ENCODE data around the gene C4orf54.

The C4orf54 gene

DNA sequence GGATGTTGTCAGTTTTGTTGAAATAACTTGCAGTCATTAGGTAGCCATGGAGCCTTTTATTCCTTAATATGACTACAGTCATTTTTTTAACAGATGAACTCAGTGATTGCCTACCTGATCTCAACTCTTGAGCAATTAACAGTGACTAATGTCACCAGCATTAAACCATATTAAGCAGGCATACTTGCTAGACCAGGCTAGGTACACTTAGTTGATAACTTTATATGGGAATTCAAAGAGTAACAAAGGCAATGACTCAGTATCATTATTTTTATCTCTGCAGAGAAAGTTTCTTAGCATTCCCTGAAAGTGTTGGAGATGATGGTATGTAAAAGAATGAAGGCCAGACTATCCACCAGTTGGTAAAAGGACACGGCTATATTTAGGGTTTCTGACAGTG lies at the start of gene C4orf54:
C4orf54 (minus strand) TSS at position 31 of the 400 bp plus-strand sequence. CDS start 3,180 bp downstream, outside the sequence.
- DNase-seq (ENCODE audit: low read depth in 2 of 2) = no peak

DNA sequence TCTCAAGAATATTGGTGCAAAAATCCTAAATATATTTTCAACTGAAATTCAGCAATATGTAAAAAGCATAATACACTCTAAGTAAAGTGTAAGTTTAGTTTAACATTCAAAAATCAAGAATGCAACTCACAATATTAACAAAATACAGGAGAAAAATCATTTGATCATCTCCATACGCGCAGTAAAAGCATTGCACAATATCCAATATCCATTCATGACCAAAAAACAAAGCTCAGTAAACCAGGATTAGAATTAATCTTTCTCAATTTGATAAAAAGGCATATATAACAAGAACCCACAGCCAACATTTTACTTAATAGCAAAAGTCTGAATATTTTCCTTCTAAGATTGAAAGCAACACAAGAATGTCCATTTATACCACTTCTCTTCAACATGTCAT lies 48.3 kb upstream of the C4orf54 start:
- no peak for DNase-seq (ENCODE audit: low read depth in 2 of 2)

DNA sequence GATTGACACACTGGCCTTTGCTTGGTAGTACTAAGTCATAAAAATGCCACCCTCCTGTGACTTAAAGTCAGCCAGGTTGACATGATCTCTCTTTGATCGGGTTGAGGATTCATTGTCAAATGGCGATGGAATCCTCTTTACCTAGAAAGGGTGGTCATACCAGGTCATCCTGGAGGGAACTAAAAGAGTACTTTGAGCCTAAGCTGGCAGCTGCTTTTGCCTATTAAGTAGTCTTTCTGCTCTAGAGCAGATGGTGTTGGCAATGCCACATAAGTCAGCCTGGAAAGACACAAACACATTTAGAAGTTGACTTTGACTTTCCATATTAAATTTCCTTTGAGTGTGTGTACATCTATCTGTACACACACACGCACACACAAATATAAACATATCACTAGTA lies 39.2 kb upstream of the C4orf54 start:
- DNase-seq (ENCODE audit: low read depth in 2 of 2) = no peak

DNA sequence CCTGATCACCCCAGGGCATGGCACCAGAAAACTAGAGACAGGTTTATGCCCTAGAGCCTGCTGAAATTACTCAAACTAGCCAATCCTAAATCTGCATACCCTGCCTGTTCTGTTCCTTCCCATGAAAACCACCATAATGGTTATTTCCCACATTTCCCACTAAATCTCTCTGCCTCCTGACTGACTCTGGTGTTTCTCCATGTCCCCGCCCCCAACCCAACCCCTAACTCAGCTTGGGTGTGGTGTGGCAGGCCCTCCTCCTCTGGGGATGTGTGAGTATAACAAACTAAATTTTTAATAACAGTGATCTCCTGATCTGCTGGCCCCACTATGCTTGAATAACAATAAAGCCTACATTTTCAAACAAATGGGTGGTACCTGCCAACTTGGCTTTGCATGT lies 35.5 kb upstream of the C4orf54 start:
- no peak for DNase-seq (ENCODE audit: low read depth in 2 of 2)

DNA sequence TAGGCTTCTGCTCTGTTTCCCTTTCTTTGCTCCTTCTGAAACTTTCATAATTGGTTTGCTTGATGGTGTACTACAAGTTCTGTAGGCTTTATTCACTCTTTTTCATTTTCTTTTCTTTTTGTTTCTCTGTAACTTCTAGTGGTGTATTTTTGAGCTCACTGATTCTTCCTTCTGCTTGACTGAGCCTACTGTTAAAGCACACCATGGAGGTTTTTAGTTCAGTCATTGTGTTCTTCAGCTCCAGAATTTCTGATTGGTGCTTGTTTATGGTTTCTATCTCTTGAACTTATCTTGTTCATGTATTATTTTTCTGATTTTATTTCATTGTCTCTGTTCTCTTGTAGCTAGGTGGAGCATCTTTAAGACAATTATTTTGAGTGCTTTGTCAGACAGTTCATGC lies 33.4 kb upstream of the C4orf54 start:
- DNase-seq (ENCODE audit: low read depth in 2 of 2) = no peak

DNA sequence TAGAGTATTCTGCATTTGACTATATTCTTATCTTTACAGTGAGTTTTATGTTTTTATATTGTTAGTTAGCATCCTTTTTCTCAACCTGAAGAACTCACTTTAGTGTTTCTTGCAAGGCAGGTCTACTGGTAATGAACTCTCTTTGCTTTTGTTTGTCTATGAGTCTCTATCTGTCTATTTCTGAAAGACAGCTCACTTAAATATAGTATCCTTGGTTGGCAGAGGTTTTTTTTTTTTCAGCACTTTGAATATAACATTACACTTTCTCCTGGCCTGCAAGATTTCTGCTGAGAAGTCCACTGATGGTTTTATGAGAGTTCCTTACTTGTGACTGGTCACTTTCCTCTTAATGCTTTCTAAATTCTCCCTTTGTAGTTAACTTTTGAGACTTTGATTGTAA lies 32.8 kb upstream of the C4orf54 start:
- DNase-seq (ENCODE audit: low read depth in 2 of 2) = no peak

DNA sequence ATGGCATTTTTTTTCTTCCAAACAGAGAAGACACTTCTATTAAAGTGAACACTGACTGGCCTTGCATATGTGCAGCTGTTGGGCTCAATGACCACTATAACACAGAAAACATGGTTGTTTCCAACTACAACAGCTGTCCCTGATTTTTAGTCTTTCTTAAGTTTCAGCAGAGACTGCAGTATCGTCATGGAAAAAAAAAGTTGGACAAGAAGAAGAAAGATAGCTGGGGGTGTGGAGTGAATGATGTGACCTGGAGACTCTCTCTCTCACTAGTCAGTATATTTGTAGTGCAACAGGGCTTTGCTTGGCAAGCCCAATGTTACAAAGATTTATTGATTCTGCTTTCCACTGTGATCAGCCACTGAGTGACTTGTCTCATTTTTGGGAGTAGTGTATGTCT lies 29.5 kb upstream of the C4orf54 start:
- DNase-seq (ENCODE audit: low read depth in 2 of 2) = no peak

DNA sequence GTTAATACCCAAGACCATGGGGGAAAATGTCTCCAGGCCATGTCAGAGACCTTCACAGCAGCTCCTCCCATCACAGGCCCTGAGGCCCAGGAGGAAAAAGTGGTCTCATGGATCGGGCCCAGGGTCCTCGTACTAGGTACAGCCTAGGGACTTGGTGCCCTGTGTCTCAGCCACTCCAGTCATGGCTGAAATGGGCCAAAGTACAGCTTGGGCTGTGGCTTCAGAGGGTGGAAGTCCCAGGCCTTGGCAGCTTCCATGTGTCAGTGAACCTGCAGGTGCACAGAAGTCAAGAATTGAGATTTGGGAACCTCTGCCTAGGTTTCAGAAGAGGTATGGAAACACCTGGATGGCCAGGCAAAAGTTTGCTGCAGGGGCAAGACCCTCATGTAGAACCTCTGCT lies 27.6 kb upstream of the C4orf54 start:
- DNase-seq (ENCODE audit: low read depth in 2 of 2) = no peak

DNA sequence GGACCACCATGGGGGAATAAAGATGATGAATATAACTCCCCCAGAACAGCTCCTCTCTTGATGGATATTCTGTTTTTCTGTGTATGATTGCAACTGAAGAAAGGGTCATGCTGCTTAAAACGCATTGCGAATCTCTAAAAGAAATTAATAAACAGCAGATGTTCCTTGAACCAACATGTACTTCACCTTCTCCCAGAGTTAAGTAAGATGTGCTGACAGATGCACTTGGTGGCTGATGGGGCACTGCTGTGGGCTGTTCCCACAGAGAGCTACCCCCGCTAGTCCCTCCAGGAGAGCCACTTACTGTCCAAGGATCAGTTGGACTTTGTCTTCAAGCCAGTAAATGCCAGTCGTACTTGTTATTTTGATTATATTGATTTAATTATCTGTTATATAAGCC lies 26.3 kb upstream of the C4orf54 start:
- no peak for DNase-seq (ENCODE audit: low read depth in 2 of 2)

DNA sequence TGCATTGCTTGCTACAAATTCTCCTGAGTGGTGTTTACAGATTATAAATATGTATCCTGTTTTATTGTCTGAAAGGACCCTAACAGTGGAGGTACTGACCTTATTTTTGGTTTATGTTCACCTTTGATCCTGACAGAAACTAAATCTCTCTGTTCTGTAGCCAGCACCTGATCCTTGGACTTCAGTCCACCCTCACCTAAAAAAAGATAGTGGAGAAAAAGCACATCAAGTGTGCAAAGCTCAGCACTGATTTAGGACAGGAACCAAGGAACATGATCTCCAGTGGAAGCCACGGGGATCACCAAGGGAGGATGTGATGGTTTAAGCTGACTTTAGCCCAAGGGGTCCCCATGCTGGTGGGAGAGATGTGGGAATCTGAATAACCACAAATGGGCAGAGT lies 22.3 kb upstream of the C4orf54 start:
- DNase-seq (ENCODE audit: low read depth in 2 of 2) = no peak

DNA sequence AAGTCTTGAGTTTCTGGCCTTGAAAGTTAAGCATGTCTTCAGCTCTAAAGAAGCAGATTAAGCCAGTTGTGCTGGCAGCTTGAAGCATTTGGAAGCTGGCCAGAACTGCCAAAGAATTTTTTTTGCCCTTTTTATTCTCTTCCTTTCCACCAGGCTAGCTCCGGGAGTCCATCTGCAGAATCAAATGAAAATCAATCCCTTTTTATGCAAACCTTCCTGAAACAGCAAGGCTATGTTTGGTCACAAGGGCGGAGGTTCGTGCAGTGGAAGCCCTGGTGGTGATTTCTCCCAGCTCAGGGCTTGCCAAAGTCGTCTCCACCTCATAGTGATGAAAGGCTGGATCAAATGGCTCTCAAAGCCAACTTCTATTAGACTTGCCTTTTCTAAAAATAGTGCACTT lies 21.6 kb upstream of the C4orf54 start:
- DNase-seq (ENCODE audit: low read depth in 2 of 2) = no peak

DNA sequence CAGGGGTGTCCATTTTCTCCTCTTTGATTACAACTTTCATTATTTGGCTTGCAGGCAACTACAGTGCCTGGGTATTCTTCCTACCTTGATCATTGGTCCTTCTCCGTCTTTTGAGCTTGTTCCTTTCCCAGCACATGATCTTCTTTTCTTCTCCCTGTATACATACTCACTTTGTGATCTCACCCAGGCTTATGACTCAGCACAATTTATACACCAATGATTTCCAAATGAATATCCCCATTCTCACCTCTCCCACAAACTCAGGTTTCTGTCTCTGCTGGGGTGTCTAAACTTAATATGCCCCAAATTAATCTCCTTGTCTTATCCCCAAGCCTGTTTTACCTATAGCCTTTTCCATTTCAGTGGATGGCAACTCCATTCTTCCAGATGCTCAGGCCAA lies 19.5 kb upstream of the C4orf54 start:
- no peak for DNase-seq (ENCODE audit: low read depth in 2 of 2)

DNA sequence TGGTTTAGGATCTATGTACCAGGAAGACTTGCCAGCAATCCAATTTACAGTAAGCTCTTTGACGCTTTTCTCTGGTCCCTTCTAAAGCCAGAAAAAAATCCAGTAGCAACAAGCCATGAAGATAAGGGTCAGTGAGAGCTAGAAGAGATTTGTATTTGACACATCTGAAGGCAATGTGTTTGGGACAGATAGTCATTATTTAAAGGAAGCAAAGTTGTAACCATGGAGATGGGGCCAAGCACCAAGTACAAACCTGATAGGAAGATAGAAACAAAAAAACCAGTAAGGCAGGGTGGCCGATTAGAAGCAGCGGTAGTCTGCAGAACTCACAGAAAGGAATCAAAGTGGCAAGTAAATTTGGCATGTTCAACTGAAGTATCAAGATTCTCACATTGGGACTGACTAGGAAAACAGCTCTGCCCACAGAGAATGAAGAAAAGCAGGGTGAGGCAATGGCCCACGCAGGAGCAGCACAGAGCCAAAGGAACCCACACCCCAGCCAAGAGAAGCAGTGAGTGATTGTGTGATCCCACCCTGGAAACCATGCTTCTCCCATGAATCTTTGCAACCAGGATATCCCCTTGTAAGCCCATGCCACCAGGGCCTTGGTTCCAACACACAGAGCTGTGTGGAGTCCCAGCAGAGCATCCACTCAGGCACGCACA lies 12.9 kb upstream of the C4orf54 start:
- no peak for DNase-seq (ENCODE audit: low read depth in 2 of 2)

DNA sequence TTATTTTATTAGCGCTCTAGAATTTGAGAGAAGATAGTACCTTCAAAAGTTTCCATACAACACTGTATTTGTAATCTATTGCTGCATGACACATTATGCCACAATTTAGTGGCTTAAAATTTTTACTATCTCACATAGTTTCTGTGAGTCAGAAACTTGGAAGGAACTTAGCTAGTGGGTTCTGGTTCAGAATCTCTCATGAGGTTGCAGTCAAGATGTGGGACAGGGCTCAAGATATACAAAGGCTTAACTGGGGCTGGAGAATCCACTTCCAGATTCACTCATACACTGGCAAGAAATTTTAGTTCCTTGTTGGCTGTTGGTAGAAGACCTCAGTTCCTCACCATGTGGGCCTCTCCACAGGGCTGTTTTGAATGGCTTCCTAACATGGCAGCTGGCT lies 11.5 kb upstream of the C4orf54 start:
- no peak for DNase-seq (ENCODE audit: low read depth in 2 of 2)

DNA sequence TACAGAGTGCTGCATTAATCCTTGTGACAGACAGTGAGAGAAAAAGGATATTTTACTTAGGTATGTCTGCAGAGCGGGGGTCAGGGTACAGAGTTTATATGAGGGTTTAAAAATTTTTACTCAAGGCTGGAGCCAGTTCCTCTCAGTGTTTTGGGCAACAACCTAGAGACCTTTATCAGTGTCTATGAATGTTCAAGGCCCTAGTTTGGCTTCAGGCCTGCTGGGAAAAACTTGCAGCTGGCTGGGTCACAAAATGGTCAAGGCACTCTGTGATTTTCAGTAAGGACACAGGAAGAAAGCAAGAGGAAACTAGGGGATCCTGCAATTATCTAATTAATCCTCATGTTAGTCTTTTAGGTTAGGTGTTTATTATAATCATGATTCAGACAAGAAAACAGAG lies 10.8 kb upstream of the C4orf54 start:
- no peak for DNase-seq (ENCODE audit: low read depth in 2 of 2)

DNA sequence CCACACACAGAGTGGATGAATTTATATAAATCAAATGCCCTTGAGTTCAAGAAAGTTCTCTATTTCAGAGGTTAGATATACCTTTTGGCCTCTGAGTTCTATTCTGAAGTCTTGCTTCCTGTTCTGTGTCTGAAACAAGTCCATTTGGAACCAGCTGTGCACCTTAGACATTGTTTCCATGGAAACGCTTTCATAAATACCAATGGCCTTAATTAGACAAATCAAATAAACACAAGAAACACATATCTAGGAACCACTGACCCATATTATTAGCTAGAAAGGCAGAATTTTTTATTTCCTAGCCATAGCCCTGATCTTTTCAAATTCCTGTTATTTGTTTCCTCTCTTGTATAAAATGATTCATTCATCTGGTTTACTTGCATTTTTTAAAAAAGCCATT lies 8.4 kb upstream of the C4orf54 start:
- no peak for DNase-seq (ENCODE audit: low read depth in 2 of 2)

DNA sequence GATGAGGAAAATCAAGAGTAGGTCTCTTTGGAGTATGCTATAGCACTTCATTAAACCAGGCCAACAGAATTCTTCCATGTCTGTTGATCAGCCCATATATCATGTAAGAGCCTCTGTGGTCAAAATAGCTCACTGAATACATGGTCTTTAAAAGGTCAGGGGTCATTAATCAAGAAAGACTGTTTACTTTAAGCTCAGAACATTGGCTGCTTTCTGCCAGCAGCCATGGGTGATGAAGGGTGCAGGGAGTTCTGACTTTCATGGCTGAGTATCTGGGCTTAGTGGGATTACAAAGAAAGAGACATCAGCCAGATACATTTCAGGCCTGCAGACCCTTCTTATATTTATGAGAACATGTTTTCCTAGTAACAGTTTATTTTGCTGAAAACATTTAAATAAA lies 7.1 kb upstream of the C4orf54 start:
- DNase-seq (ENCODE audit: low read depth in 2 of 2) = no peak

DNA sequence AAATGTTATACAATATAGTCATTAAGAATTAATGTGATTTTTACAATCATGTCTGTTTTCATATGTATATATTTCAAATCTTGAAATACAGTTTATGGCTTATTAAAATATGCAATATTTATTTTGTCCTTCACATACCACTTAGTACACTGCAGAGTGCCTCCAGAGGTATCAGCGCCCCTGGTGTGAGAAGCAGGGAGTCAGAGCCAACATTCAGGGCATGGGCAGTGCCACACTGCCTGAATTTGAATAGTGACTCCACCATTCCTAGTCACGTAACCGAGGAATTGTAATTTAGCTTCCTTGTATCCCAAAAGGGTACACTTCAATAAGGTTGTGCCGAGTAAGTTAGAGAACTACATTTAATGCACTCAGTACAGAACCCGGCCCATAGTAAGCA lies 4.3 kb upstream of the C4orf54 start:
- DNase-seq (ENCODE audit: low read depth in 2 of 2) = no peak

DNA sequence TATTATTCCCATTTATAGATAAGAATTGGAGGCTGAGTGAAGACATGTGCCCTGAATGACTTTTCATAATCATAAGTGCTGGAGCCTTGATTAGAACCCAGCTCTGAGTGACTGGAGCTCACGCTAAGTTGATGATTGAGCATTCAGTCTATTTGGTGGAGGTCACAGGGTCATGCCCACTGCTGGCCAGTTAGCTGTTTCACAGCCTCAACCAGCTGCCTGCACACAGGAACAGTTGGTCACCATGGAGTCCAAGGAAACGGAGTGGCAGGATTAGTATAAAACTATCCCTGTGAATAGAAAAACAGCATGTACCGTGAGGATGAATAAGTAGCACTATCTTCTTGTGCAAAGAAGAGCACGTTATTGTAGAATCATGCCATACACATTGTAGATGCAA lies 1.0 kb upstream of the C4orf54 start:
- no peak for DNase-seq (ENCODE audit: low read depth in 2 of 2)

DNA sequence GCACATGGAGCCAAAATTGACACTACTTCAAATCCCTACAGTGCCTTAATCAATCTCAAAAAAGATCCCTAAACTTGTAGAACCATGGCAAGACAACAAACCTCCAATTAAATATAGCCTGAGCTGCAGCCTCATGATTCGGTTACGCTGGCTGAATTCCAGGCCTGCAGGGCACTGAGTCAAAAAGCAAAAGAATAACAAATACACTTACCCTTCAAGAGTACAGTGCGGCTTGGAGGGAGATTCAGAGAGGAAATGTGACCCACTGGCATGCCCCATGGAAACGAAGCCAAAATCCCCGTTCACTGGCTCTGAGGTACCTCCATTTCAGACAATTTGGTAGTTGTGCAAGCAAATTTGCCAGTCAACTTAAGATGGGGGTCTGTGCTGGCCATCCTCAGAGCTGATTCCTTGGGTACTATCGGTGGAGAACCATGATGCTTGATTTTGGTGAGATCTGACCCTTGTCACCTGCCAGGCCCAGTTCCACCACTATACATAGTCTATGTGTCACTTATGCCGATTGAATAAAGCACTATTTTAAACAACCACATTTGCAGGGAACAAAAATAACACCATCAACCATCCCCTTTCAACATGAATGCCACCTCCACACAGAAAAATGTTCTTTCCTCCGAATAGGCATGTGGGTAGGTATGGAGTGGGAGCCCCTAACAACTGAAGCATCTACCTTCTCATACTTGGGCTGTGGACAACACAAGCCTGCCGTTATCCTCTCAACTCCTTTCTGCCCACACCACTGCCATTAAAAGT lies 2.1 kb downstream of the C4orf54 start:
- DNase-seq (ENCODE audit: low read depth in 2 of 2) = no peak

DNA sequence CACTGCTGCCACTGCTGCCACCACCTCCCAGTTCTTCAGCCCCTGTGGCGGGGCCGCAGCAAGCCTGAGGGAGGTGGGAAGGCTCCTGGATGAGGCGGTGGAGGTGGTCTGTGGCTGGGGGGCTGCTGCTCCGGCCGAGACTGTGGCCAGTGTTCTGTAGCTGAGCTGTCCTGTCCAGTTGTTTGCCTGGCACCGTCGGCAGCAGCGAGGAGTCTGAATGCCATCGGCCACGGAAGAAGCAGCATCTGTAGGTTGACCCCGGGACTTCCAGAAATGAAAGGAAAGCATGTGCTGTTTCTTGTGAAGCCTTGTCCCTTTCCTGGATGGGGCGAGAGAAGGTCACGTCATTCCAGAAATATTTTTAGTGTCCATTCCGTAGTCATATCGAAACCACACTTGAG lies 3.3 kb downstream of the C4orf54 start:
- no peak for DNase-seq (ENCODE audit: low read depth in 2 of 2)

DNA sequence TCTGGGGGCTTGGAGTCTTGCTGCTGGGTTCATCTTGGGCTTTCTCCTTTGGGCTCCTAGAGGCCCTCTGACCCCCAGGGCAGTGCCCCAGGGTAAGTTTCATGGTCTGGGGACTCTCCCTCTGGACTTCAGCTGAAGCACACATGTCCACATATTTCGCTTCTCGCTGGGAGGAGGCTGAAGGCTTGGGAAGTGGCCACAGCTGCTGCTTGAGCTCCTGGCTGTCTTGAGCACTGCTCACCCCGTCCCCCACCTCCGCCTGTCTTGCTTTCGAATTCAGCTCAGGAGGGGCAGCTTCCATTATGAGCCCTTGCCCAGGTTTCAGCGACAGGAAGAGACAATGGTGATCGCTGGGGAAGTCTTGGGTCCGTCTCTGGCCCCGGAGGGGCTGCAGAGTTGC lies 3.7 kb downstream of the C4orf54 start:
- DNase-seq (ENCODE audit: low read depth in 2 of 2) = no peak

DNA sequence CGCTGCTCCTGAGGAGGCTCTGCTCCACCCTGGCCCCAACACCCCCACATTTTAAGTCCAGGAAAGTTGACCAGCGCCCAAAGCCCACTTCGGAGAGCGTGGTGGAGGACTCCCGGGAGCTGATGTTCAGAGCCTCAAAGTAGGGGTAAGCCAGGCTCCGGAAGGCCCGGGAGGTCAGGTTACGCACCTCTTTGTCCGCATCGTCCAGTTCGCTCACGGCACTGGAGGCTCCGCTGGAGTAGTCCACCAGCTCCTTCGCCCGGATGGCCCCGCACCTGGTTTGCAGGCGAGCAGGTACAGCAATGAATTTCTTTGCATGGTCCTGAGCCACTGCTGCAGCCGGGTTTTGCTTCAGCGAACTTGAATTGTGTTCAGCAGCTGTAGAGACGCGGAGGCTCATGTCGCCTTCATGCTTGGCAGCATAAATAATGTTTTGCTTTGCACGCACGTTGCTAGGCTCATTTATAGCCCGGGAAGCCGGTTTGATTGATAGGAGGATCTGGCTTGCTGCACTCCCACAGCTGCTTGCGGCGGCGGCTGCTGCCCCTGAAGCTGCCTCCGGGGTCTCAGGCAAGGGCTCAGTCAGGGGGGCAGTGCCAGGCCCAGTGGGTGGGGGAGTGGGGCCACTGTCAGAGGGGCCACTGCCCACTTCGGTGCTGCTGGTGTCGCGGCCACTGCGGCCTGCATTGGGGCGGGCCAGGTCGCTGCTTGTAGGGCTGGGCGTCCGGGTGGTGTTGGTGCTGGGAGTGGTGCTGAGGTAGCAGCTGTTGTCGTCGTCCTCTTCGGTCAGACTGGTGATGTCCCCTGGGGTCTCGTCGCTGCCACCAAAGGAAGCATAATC lies 4.8 kb downstream of the C4orf54 start:
- DNase-seq (ENCODE audit: low read depth in 2 of 2) = no peak

Data from stimulated activated CD4-positive, alpha-beta T cell treated with anti-CD3 and anti-CD28 coated beads, Interleukin-12 subunit alpha, Interleukin-12 subunit beta, amount 100 ng/mL, for 24 hours (primary cell).